Measurements from ENCODE around the gene PARD6G.

- TF ChIP-seq, protein P1, sequence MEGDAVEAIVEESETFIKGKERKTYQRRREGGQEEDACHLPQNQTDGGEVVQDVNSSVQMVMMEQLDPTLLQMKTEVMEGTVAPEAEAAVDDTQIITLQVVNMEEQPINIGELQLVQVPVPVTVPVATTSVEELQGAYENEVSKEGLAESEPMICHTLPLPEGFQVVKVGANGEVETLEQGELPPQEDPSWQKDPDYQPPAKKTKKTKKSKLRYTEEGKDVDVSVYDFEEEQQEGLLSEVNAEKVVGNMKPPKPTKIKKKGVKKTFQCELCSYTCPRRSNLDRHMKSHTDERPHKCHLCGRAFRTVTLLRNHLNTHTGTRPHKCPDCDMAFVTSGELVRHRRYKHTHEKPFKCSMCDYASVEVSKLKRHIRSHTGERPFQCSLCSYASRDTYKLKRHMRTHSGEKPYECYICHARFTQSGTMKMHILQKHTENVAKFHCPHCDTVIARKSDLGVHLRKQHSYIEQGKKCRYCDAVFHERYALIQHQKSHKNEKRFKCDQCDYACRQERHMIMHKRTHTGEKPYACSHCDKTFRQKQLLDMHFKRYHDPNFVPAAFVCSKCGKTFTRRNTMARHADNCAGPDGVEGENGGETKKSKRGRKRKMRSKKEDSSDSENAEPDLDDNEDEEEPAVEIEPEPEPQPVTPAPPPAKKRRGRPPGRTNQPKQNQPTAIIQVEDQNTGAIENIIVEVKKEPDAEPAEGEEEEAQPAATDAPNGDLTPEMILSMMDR (IDR thresholded peaks at IDR 0.05; ENCODE audit: low read length), result no peak
- TF ChIP-seq EZH2 (IDR thresholded peaks at IDR 0.05; ENCODE audit: borderline replicate concordance, low read length), result no peak
Observed at GRCh38 chr18:80210312-80211083, 36.8 kb downstream of the PARD6G start.

All from OCI-LY1 (cell line).